ENCODE data around the gene FAM171A1.
"Not testable (repeated sequence)": the region's sequence is repeated elsewhere in the genome, so short reads cannot be mapped to it uniquely, and the experiment has no call there.

The FAM171A1 gene

GRCh38 chr10:15346440-15347141, 24.5 kb downstream of the FAM171A1 start:
- no peak for DNase-seq (ENCODE audit: low read depth in 2 of 3, low spot score in 1 of 3)

- no peak for DNase-seq (ENCODE audit: low read depth in 2 of 3, low spot score in 1 of 3)
Observed at GRCh38 chr10:15345450-15345849, 25.6 kb downstream of the FAM171A1 start.

DNA sequence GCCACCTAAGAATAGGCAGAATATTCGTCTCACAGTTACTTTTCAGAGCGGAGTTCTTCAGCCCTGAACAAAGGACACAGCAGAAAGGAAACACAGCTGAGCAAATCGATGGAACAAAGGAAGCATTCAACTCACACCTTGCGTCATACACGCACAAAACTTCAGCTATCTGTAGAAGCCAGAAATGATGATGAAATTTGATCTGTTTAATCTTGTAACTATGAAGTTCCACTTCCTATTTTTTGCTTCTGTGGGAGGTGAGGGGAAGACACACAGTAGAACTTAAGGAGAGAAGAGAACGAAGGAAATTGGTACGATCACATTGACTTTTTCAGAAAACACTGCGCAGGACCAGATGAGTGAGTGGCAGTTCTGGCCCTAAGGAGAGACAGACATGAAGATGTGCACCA, 26.2 kb downstream of the FAM171A1 start:
- no peak for DNase-seq (ENCODE audit: low read depth in 2 of 3, low spot score in 1 of 3)

DNA sequence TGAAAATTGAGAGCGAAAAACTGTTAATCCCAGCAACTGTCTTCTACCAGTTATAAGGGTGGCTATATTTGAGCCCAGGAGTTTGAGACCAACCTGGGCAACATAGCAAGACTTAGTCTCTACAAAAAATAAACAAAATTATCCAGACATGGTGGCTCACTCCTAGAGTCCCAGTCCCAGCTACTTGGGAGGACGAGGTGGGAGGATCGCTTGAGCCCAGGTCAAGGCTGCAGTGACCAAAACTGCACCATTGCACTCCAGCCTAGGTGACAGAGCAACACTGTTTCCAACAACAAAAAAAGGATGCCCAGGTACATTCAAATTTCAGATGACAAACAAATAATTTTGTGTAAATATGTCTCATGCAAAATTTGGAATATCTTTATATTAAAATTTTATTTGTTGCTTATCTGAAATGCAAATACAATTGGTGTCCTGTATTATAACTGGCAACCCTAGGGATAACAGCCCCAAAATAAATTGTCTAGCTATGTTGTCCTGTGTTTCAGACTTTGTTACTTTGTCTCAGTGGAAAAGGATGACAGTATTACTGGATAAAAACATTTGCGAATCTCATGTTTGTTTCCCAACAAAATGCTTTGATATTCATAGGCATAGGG, 26.7 kb downstream of the FAM171A1 start:
- DNase-seq (ENCODE audit: low read depth in 2 of 3, low spot score in 1 of 3), result no peak

- no peak for DNase-seq (ENCODE audit: low read depth in 2 of 3, low spot score in 1 of 3)
Observed at GRCh38 chr10:15342970-15343369, 28.1 kb downstream of the FAM171A1 start.

GRCh38 chr10:15341502-15342128, 29.5 kb downstream of the FAM171A1 start:
- DNase-seq (ENCODE audit: low read depth in 2 of 3, low spot score in 1 of 3), result no peak

DNA sequence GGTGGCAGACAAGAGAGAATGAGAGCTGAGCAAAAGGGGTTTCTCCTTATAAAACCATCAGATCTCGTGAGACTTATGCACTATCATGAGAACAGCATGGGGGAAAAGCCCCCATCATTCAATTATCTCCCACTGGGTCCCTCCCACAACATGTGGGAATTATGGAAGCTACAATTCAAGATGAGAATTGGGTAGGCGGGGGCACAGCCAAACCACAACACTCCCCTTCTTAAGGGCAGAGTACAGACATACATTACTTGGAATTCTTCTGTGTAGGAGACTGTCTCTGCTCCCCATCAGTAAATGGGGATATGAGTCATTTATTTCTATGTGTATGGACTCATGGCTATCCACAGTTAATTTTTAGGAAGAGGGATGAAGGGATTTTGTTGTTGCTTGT, 31.2 kb downstream of the FAM171A1 start:
- no peak for DNase-seq (ENCODE audit: low read depth in 2 of 3, low spot score in 1 of 3)

GRCh38 chr10:15337441-15337923, 33.6 kb downstream of the FAM171A1 start:
- DNase-seq (ENCODE audit: low read depth in 2 of 3, low spot score in 1 of 3), result not testable (repeated sequence)

DNA sequence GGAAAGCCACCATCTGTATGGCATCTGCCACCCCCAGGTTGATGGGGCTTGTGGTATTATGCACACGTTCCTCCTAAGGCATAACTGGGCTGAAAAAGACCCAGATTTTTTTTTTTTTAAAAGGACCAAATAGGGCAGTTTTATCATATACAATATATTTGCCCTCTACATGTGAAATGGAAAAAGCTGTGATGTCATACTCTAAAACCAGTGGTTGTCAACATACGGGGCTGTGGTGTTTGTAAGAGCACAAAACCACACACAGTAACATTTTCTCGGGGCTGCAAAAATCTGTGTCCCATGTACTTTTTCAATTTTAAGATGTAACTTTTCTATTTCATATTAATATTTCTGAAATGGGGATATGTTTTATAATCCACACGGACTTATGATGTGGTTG, 34.9 kb downstream of the FAM171A1 start:
- no peak for DNase-seq (ENCODE audit: low read depth in 2 of 3, low spot score in 1 of 3)

- no peak for DNase-seq (ENCODE audit: low read depth in 2 of 3, low spot score in 1 of 3)
Observed at GRCh38 chr10:15335508-15335907, 35.6 kb downstream of the FAM171A1 start.

DNA sequence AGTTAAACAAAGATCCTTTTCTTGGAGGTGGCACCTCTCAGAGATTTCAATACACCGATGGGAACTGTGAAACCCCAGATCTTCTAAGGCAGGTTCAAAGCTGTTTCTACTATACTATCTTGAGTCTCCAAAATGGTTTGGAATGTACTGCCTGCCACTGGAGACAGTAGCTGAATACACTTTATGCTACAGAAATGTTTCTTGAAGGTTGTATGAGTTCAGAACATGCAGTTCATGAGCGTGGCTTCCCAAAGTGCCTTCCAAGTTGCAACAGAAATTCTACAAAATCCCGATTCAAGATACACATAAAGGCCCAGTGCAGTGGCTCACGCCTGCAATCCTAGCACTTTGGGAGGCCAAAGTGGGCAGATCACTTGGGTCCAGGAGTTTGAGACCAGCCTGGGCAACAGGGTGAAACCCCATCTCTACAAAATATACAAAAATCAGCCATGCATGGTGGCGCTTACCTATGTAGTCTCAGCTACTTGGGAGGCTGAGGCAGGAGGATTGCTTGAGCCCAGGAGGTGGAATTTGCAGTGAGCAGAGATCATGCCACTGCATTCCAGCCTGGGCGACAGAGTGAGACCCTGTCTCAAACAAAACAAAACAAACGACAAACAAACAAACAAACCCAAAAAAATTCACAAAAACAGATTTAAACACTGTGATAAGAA, 36.3 kb downstream of the FAM171A1 start:
- no peak for DNase-seq (ENCODE audit: low read depth in 2 of 3, low spot score in 1 of 3)

GRCh38 chr10:15333909-15334649, 37.0 kb downstream of the FAM171A1 start:
- no peak for DNase-seq (ENCODE audit: low read depth in 2 of 3, low spot score in 1 of 3)

DNA sequence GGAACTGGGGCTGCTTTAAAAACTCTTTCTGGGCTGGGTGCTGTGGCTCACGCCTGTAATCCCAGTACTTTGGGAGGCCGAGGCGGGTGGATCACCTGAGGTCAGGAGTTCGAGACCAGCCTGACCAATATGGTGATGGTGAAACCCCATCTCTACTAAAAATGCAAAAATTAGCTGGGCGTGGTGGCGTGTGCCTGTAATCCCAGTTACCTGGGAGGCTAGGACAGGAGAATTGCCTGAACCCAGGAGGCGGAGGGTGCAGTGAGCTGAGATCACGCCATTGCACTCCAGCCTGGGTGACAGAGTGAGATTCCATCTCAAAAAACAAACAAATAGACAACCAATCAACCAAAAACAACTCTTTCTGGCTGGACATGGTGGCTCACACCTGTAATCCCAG, 37.9 kb downstream of the FAM171A1 start:
- not testable (repeated sequence) for DNase-seq (ENCODE audit: low read depth in 2 of 3, low spot score in 1 of 3)

- DNase-seq (ENCODE audit: low read depth in 2 of 3, low spot score in 1 of 3), result no peak
Observed at GRCh38 chr10:15331461-15331860, 39.6 kb downstream of the FAM171A1 start.

DNA sequence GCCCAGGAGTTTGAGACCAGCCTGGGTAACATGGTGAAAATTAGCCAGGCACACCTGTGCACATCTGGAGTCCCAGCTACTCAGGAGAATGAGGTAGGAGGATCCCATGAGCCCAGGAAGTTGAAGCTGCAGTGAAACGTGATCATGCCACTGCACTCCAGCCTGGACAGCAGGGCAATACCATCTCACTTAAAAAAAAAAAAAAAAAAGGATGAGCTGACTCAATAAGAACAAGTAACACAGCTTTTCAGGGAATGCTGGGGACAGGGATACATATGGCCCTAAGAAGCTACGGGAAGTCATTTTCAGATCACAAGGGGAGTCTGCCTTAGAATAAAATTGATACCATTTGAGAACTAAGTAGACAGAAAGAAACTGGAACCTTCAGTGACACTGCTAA, 41.7 kb downstream of the FAM171A1 start:
- no peak for DNase-seq (ENCODE audit: low read depth in 2 of 3, low spot score in 1 of 3)

- no peak for DNase-seq (ENCODE audit: low read depth in 2 of 3, low spot score in 1 of 3)
Observed at GRCh38 chr10:15325944-15326284, 45.2 kb downstream of the FAM171A1 start.

- DNase-seq (ENCODE audit: low read depth in 2 of 3, low spot score in 1 of 3), result no peak
Observed at GRCh38 chr10:15325243-15325943, 45.7 kb downstream of the FAM171A1 start.

DNA sequence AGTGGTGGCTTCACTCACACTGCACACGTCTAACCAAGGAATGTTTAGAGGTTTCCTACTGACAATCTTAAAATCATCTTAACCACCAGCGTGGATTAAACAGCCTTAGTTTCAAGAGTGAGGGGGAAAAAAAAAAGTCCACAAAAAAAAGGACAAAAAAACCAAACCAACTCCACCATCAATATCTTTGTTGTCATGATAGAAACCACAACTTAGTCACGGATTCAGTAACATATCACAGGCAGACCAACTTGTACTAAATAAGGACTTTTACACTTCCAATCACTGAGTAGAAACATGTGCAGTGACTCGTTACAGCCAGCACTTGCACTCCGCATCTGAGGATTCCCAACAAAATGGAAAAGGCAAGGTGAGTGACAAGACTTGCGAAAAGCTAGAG, 46.5 kb downstream of the FAM171A1 start:
- no peak for DNase-seq (ENCODE audit: low read depth in 2 of 3, low spot score in 1 of 3)

- DNase-seq (ENCODE audit: low read depth in 2 of 3, low spot score in 1 of 3), result no peak
Observed at GRCh38 chr10:15324113-15324512, 47.0 kb downstream of the FAM171A1 start.

DNA sequence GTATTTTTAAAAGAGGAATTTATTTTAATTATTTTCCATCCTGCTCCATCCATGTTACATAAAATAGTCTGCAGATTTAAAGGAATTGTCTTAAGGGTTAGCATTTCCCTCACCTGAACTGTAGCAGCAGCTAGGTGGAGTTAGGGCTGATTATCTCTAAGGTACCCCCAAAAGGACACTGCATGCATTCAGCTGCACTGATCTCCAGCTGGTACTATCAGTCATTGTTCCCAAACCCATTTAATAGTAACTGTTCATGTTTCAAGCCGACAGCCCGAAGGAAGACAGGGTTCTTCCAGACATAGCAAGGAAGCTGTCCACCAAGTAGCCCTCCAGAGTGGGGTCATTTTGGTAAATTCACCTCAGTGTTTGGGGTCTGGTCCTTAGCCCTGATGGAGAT, 48.7 kb downstream of the FAM171A1 start:
- no peak for DNase-seq (ENCODE audit: low read depth in 2 of 3, low spot score in 1 of 3)
